Effector memory CD4-positive, alpha-beta T cell (primary cell): Measurements from ENCODE around the gene DALRD3.

Source experiments
- DNase-seq, 3 donors: peaks; one replicate each; pipeline ENCODE4 v3.0.0-alpha.2; 2020
- H3K27ac ChIP-seq: 2 replicates; pipeline ENCODE4 v1.7.0; 2013; ENCODE audit warnings: mild to moderate bottlenecking, low read length, moderate library complexity; ENCODE audit not compliant: insufficient read depth, poor library complexity, severe bottlenecking
- H3K27me3 ChIP-seq: replicated peaks from 2 replicates; pipeline ENCODE4 v1.7.0; 2013; ENCODE audit warnings: mild to moderate bottlenecking, low read length; ENCODE audit not compliant: insufficient read depth, control insufficient read depth, poor library complexity, severe bottlenecking
- H3K36me3 ChIP-seq: 2 replicates; pipeline ENCODE4 v1.7.0; 2013; ENCODE audit warnings: mild to moderate bottlenecking, low read length, moderate library complexity; ENCODE audit not compliant: control insufficient read depth, insufficient read depth
- H3K4me1 ChIP-seq: 2 replicates; pipeline ENCODE4 v1.7.0; 2013; ENCODE audit warnings: low read length, mild to moderate bottlenecking; ENCODE audit not compliant: control insufficient read depth, insufficient read depth, poor library complexity, severe bottlenecking
- H3K4me3 ChIP-seq: 2 replicates; pipeline ENCODE4 v1.7.0; 2013; ENCODE audit warnings: low read length, low read depth, mild to moderate bottlenecking; ENCODE audit not compliant: insufficient read depth, poor library complexity, severe bottlenecking
- H3K9me3 ChIP-seq: 2 replicates; pipeline ENCODE4 v1.7.0; 2013; ENCODE audit warnings: mild to moderate bottlenecking, low read length, moderate library complexity; ENCODE audit not compliant: control insufficient read depth

DALRD3 gene

GRCh38 chr3:49005998-49006397 is 12.4 kb downstream of the DALRD3 start:
- H3K4me3 ChIP-seq = no peak overlapping the region

GRCh38 chr3:49005303-49005680 is 13.1 kb downstream of the DALRD3 start:
- no peaks in the 10 kb centered on the region for H3K27me3 ChIP-seq
- H3K4me1 ChIP-seq = peaks cover 16% of the 10 kb centered on the region
- no peak overlapping the region for H3K27ac ChIP-seq
- no peak for DNase-seq
- no peaks in the 10 kb centered on the region for H3K9me3 ChIP-seq
- H3K36me3 ChIP-seq = no peaks in the 10 kb centered on the region
- no peak overlapping the region for H3K4me3 ChIP-seq

More at GRCh38 chr3:49005998-49006397, 12.4 kb downstream of the DALRD3 start:
- Histone ChIP-seq H3K36me3 (no peaks in the 10 kb centered on the region), H3K27ac (no peak overlapping the region), H3K9me3 (no peaks in the 10 kb centered on the region), H3K4me1 (peaks cover 16% of the 10 kb centered on the region), H3K27me3 (no peaks in the 10 kb centered on the region)
- no peak for DNase-seq

GRCh38 chr3:49004352-49005302 is 13.8 kb downstream of the DALRD3 start:
- Histone ChIP-seq H3K4me3 (no peak overlapping the region), H3K27me3 (no peaks in the 10 kb centered on the region), H3K4me1 (peaks cover 16% of the 10 kb centered on the region), H3K9me3 (no peaks in the 10 kb centered on the region), H3K36me3 (no peaks in the 10 kb centered on the region), H3K27ac (no peak overlapping the region)
- DNase-seq = no peak

- Histone ChIP-seq H3K4me1 (peaks cover 2% of the 10 kb centered on the region), H3K36me3 (peaks cover 4% of the 10 kb centered on the region), H3K9me3 (no peaks in the 10 kb centered on the region), H3K4me3 (no peak overlapping the region), H3K27me3 (no peaks in the 10 kb centered on the region), H3K27ac (no peak overlapping the region)
- no peak for DNase-seq
Observed at GRCh38 chr3:49001155-49001554, 17.2 kb downstream of the DALRD3 start.

- H3K36me3 ChIP-seq = peaks cover 4% of the 10 kb centered on the region
- no peaks in the 10 kb centered on the region for H3K27me3 ChIP-seq
- no peak for DNase-seq
- H3K9me3 ChIP-seq = no peaks in the 10 kb centered on the region
- no peak overlapping the region for H3K27ac ChIP-seq
- no peak overlapping the region for H3K4me3 ChIP-seq
- H3K4me1 ChIP-seq = no peaks in the 10 kb centered on the region
Observed at GRCh38 chr3:48999085-48999858, 19.1 kb downstream of the DALRD3 start.

GRCh38 chr3:48997714-48998637 is 20.4 kb downstream of the DALRD3 start:
- no peak for DNase-seq
- Histone ChIP-seq H3K27ac (no peak overlapping the region), H3K4me3 (no peak overlapping the region), H3K4me1 (no peaks in the 10 kb centered on the region), H3K36me3 (peaks cover 4% of the 10 kb centered on the region), H3K27me3 (no peaks in the 10 kb centered on the region), H3K9me3 (no peaks in the 10 kb centered on the region)

GRCh38 chr3:48997102-48997635 is 21.2 kb downstream of the DALRD3 start:
- no peak overlapping the region for H3K4me3 ChIP-seq
- H3K27me3 ChIP-seq = no peaks in the 10 kb centered on the region
- H3K9me3 ChIP-seq = no peaks in the 10 kb centered on the region
- no peak for DNase-seq
- H3K27ac ChIP-seq = no peak overlapping the region
- H3K4me1 ChIP-seq = no peaks in the 10 kb centered on the region
- peaks cover 4% of the 10 kb centered on the region for H3K36me3 ChIP-seq

- Histone ChIP-seq H3K27me3 (no peaks in the 10 kb centered on the region), H3K4me1 (peaks cover 1% of the 10 kb centered on the region), H3K9me3 (no peaks in the 10 kb centered on the region), H3K27ac (no peak overlapping the region), H3K4me3 (no peak overlapping the region), H3K36me3 (peaks cover 4% of the 10 kb centered on the region)
- no peak for DNase-seq
Observed at GRCh38 chr3:48996640-48997039, 21.7 kb downstream of the DALRD3 start.

GRCh38 chr3:48993834-48994233 is 24.5 kb downstream of the DALRD3 start:
- Histone ChIP-seq H3K27ac (no peak overlapping the region), H3K36me3 (no peaks in the 10 kb centered on the region), H3K27me3 (no peaks in the 10 kb centered on the region), H3K4me3 (no peak overlapping the region), H3K4me1 (peaks cover 19% of the 10 kb centered on the region), H3K9me3 (no peaks in the 10 kb centered on the region)
- no peak for DNase-seq
